HEK293 (cell line): ENCODE results near the gene LZIC.

Experiments used
- CTCF ChIA-PET: fragments of 350-600 bp; formaldehyde crosslinking; extraction: SDS; loops from one replicate; lab custom pipeline; 2021; ENCODE audit warnings: antibody characterized with exemption; lab: Yijun Ruan, JAX
- POLR2A ChIA-PET: fragments of 300-600 bp; formaldehyde crosslinking; extraction: SDS; loops from one replicate; lab custom pipeline; 2020; ENCODE audit warnings: antibody characterized with exemption, inconsistent platforms; lab: Yijun Ruan, JAX
- H3K27ac ChIP-seq: fragments of 200-500 bp; sonication (Bioruptor generic); 2 replicates; pipeline ENCODE4 v1.5.1; 2014; ENCODE audit warnings: low read depth, low read length, control low read depth, inconsistent platforms; ENCODE audit errors: extremely low read depth
- H3K36me3 ChIP-seq, 2 experiments: fragments of 200-500 bp in 1 of 2; sonication (Bioruptor generic) in 1 of 2; 1 replicate in 1 of 2; 2 replicates in 1 of 2; pipeline ENCODE4 v1.5.1; 2014 to 2017; ENCODE audit warnings: inconsistent platforms in 2 of 2, low read length in 2 of 2; ENCODE audit not compliant: control insufficient read depth in 2 of 2, insufficient read depth in 1 of 2
- H3K4me1 ChIP-seq: fragments of 200-500 bp; sonication (Bioruptor generic); 2 replicates; pipeline ENCODE4 v1.5.1; 2014; ENCODE audit warnings: mild to moderate bottlenecking, low read length, inconsistent platforms; ENCODE audit not compliant: control insufficient read depth, insufficient read depth
- H3K4me3 ChIP-seq: 2 replicates; pipeline ENCODE4 v1.5.1; 2011; ENCODE audit warnings: low read depth, mild to moderate bottlenecking, control low read depth, low read length, moderate library complexity
- H3K9me3 ChIP-seq: fragments of 200-500 bp; sonication (Bioruptor generic); 2 replicates; pipeline ENCODE4 v1.5.1; 2014; ENCODE audit warnings: low read depth, low read length, inconsistent platforms; ENCODE audit not compliant: control insufficient read depth, insufficient read depth
- GLI2 ChIP-seq: fragments of 450-650 bp; formaldehyde crosslinking; IDR thresholded peaks from 2 replicates; pipeline ENCODE4; 2017; ENCODE audit warnings: missing biosample characterization, missing genetic modification characterization, low read depth, borderline replicate concordance
- PRDM10 ChIP-seq: fragments of 450-650 bp; formaldehyde crosslinking; IDR thresholded peaks from 2 replicates; pipeline ENCODE4 v1.5.1; 2016; ENCODE audit warnings: missing biosample characterization, missing genetic modification characterization
- ZIC2 ChIP-seq: fragments of 450-650 bp; formaldehyde crosslinking; IDR thresholded peaks from 2 replicates; pipeline ENCODE4 v1.5.1; 2016; ENCODE audit warnings: missing biosample characterization, missing genetic modification characterization
- ZNF155 ChIP-seq: fragments of 450-650 bp; formaldehyde crosslinking; IDR thresholded peaks from 2 replicates; pipeline ENCODE4 v1.5.1; 2016; ENCODE audit warnings: missing biosample characterization, missing genetic modification characterization
- ZNF266 ChIP-seq: fragments of 450-650 bp; formaldehyde crosslinking; IDR thresholded peaks from 2 replicates; pipeline ENCODE4 v1.5.1; 2016; ENCODE audit warnings: missing biosample characterization, missing genetic modification characterization, low read depth
- ZNF362 ChIP-seq: fragments of 450-650 bp; formaldehyde crosslinking; IDR thresholded peaks from 2 replicates; pipeline ENCODE4 v1.5.1; 2016; ENCODE audit warnings: missing biosample characterization, missing genetic modification characterization
- ZNF366 ChIP-seq: fragments of 450-650 bp; formaldehyde crosslinking; conservative IDR thresholded peaks from 2 replicates; pipeline ENCODE4 v1.5.1; 2016; ENCODE audit warnings: missing biosample characterization, missing genetic modification characterization
- ZNF398 ChIP-seq: fragments of 450-650 bp; formaldehyde crosslinking; IDR thresholded peaks from 2 replicates; pipeline ENCODE4 v1.5.1; 2017; ENCODE audit warnings: missing biosample characterization, missing genetic modification characterization
- ZNF416 ChIP-seq: fragments of 450-650 bp; formaldehyde crosslinking; IDR thresholded peaks from 2 replicates; pipeline ENCODE4 v1.5.1; 2016; ENCODE audit warnings: missing biosample characterization, missing genetic modification characterization
- ZNF449 ChIP-seq: fragments of 450-650 bp; formaldehyde crosslinking; IDR thresholded peaks from 2 replicates; pipeline ENCODE4 v1.5.1; 2017; ENCODE audit warnings: missing biosample characterization, mild to moderate bottlenecking, missing genetic modification characterization, moderate library complexity
- ZNF701 ChIP-seq: fragments of 450-650 bp; formaldehyde crosslinking; IDR thresholded peaks from 2 replicates; pipeline ENCODE4 v1.5.1; 2016; ENCODE audit warnings: missing biosample characterization, missing genetic modification characterization
- ZNF747 ChIP-seq: fragments of 450-650 bp; formaldehyde crosslinking; IDR thresholded peaks from 2 replicates; pipeline ENCODE4 v1.5.1; 2016; ENCODE audit warnings: missing biosample characterization, missing genetic modification characterization
- ZNF76 ChIP-seq: fragments of 450-650 bp; formaldehyde crosslinking; IDR thresholded peaks from 2 replicates; pipeline ENCODE4; 2016; ENCODE audit warnings: low read depth, missing biosample characterization, missing genetic modification characterization, borderline replicate concordance
- ZXDB ChIP-seq: fragments of 450-650 bp; formaldehyde crosslinking; IDR thresholded peaks from 2 replicates; pipeline ENCODE4 v1.5.1; 2016; ENCODE audit warnings: missing biosample characterization, missing genetic modification characterization
- TF ChIP-seq, protein P1 (sequence below): sonication (generic); formaldehyde crosslinking; IDR thresholded peaks from 2 replicates; pipeline ENCODE4 v1.8.1; 2022; ENCODE audit warnings: mild to moderate bottlenecking, moderate library complexity, missing genetic modification reagents
- TF ChIP-seq, protein P2 (sequence below): fragments of 450-650 bp; formaldehyde crosslinking; IDR thresholded peaks from 2 replicates; pipeline ENCODE4 v1.5.1; 2016; ENCODE audit warnings: missing biosample characterization, missing genetic modification characterization
- TF ChIP-seq, protein P3 (sequence below): fragments of 450-650 bp; formaldehyde crosslinking; IDR thresholded peaks from 2 replicates; pipeline ENCODE4 v1.5.1; 2016; ENCODE audit warnings: missing biosample characterization, missing genetic modification characterization

LZIC gene

GRCh38 chr1:9990944-9991343 lies 47.8 kb upstream of the LZIC start:
- ChIA-PET POLR2A (no interaction called here), CTCF (interaction anchor here (0.6 kb wide), 1 partner anchor 345 kb away, joined by 4 read pairs; no protein-coding TSS in a partner anchor)
- Histone ChIP-seq H3K36me3 (no peaks in the 10 kb centered on the region; a peak in 1 of 3 replicates), H3K27ac (no peak overlapping the region), H3K4me3 (no peak overlapping the region), H3K9me3 (no peaks in the 10 kb centered on the region), H3K4me1 (no peaks in the 10 kb centered on the region)
- no peak for TF ChIP-seq ZXDB (tag by site-specific recombination)
- TF ChIP-seq, protein P1, sequence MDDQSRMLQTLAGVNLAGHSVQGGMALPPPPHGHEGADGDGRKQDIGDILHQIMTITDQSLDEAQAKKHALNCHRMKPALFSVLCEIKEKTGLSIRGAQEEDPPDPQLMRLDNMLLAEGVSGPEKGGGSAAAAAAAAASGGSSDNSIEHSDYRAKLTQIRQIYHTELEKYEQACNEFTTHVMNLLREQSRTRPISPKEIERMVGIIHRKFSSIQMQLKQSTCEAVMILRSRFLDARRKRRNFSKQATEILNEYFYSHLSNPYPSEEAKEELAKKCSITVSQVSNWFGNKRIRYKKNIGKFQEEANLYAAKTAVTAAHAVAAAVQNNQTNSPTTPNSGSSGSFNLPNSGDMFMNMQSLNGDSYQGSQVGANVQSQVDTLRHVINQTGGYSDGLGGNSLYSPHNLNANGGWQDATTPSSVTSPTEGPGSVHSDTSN (CRISPR knock-in tag), result no peak
- TF ChIP-seq, protein P2, sequence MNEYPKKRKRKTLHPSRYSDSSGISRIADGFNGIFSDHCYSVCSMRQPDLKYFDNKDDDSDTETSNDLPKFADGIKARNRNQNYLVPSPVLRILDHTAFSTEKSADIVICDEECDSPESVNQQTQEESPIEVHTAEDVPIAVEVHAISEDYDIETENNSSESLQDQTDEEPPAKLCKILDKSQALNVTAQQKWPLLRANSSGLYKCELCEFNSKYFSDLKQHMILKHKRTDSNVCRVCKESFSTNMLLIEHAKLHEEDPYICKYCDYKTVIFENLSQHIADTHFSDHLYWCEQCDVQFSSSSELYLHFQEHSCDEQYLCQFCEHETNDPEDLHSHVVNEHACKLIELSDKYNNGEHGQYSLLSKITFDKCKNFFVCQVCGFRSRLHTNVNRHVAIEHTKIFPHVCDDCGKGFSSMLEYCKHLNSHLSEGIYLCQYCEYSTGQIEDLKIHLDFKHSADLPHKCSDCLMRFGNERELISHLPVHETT, result no peak
- TF ChIP-seq ZNF398, result no peak
- TF ChIP-seq, all 188 proteins: peak for 0

DNA sequence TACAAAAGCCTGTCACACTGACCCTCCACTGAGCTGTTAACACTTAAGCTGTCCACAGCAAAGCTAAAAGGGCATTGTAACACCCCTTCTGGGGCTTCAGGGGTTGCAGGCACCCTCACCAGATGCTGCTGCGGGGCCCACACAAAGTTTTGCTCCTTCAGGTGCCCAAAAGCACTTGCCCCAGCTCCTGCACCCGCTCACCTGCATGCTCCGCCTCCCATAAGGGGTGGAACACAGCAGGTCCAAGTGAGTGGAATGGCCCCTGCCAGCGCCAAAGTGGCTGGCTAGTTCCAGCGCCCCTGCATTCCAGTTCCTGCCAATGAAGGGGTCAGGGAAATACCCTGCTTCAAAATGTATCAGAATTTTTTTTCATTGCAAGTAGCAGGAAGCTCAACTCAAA lies 46.6 kb upstream of the LZIC start:
- POLR2A ChIA-PET, result no interaction called here
- CTCF ChIA-PET, result interaction anchor here (0.6 to 0.9 kb wide), 2 partner anchors 23 to 35 kb away, joined by 4 to 5 read pairs; no protein-coding TSS in a partner anchor
- Histone ChIP-seq H3K4me1 (no peaks in the 10 kb centered on the region), H3K36me3 (no peaks in the 10 kb centered on the region; a peak in 1 of 3 replicates)
- TF ChIP-seq ZIC2 (tag by site-specific recombination), result no peak
- TF ChIP-seq GLI2, result no peak
- no peak for TF ChIP-seq ZNF76 (tag by site-specific recombination)
- no peak for TF ChIP-seq ZNF366 (tag by site-specific recombination)
- no peak for TF ChIP-seq PRDM10 (tag by site-specific recombination)
- no peak for TF ChIP-seq ZNF362
- TF ChIP-seq ZNF416, result no peak
- no peak for TF ChIP-seq ZNF747
- no peak for TF ChIP-seq ZNF155 (tag by site-specific recombination)
- TF ChIP-seq, protein P3, sequence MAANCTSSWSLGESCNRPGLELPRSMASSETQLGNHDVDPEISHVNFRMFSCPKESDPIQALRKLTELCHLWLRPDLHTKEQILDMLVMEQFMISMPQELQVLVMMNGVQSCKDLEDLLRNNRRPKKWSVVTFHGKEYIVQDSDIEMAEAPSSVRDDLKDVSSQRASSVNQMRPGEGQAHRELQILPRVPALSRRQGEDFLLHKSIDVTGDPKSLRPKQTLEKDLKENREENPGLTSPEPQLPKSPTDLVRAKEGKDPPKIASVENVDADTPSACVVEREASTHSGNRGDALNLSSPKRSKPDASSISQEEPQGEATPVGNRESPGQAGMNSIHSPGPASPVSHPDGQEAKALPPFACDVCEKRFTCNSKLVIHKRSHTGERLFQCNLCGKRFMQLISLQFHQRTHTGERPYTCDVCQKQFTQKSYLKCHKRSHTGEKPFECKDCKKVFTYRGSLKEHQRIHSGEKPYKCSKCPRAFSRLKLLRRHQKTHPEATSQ (tag by site-specific recombination), result no peak
- TF ChIP-seq ZNF701 (tag by site-specific recombination), result no peak
- TF ChIP-seq ZNF449, result no peak
- TF ChIP-seq ZNF266, result no peak
- TF ChIP-seq, all 188 proteins: peak for 0
- no peaks in the 10 kb centered on the region for H3K9me3 ChIP-seq
- H3K27ac ChIP-seq, result no peak overlapping the region
- H3K4me3 ChIP-seq, result no peak overlapping the region
